IPS DF 19.7 (cell line): ENCODE results near the gene NLK.

Experiments used
- DNase-seq: peaks from one replicate; pipeline ENCODE4 v3.0.0-alpha.2; 2013; ENCODE audit warnings: low read depth, low spot score

Gene NLK

DNA sequence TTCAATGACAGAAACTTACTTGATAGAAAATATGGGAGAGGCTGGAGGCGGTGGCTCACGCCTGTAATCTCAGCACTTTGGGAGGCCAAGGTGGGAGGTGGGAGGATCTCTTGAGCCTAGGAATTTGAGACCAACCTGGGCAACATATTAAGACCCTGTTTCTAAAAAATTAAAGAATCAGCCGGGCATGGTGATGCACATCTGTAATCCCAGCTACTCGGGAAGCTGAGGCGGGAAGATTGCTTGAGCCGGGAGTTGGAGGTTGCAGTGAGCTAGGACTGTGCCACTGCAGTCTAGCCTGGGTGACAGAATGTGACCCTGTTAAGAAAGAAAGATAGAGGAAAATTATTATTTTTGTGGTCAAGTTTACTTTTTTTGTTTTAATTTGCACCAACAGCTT is 2.1 kb upstream of the NLK start:
- no peak for DNase-seq

DNA sequence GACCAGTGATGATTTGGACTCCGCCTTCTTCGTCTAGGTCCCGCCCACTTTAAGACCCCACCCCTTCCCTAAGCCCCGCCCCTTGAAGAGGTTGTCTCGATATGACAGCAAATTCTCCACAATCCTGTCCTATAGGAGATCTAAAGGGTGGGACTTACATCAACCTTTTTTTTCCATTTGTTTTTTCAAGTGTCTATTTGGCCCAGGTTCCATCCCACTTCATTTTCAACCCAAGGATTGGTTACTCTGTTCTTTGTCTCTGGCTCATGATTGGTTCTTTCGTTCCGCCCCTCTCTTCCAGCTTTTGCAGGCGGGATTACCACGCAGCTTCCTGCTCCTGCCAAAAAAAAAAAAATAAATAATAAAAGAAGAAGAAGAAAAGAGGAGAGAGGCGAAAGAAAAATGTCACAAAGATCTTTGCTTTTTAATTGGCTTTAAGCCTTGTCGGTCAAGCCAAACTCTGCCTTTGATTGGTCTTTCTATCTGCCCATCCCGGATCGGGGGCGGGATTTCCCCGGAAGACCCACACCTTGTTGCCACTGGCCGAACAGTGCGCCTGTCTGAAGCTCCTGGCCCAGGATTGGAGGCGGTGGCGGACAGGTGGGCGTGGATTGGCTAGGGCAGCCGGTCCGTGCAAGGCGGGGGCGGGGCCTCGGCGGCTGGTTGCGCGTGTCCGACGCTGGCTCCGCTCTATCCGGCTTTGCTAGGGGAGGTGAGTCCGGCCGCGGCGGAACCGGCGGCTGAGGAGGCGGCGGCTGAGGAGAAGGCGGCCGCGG is 1.2 kb upstream of the NLK start:
- DNase-seq, result peak; percentile 97

DNA sequence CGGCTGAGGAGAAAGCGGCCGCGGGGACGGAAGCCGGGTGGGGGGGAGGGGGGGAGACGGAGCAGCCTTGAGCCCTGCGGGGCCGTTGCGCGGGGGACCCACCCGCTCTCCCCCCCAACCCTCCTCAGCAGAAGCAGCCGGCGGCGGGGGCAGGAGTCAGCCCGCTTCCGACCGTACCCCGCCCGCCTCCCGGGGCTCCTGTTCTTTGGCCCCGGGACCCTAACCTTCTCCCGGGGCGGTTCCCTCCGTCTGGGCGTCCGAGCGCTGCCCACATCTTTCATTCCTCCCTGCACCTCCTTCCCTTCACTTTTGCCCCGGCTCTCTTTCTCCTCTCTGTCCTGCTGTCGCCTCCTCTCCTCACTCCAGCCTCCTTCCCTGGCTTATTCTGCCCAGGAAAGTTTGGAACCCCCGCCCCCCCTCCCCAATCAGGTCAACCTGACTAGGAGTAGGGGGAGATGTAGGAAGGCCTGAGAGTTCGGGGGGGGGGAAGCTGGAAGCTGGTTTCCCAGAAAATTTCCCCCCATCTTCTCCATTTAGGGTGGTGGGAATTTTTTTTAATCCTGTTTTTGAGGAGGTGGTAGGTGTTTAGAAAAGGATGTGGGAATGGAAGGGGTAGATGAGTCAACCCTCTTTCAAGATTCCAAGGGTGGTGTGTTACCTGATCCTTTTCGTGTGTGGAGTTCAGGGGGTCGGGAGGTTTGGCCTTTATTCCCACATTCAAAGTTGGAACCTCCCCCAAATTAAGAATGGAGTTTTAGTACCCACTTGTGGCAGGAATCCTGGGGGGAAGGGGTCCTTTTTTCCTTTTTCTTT is 427 bp upstream of the NLK start:
- DNase-seq, result no peak

DNA sequence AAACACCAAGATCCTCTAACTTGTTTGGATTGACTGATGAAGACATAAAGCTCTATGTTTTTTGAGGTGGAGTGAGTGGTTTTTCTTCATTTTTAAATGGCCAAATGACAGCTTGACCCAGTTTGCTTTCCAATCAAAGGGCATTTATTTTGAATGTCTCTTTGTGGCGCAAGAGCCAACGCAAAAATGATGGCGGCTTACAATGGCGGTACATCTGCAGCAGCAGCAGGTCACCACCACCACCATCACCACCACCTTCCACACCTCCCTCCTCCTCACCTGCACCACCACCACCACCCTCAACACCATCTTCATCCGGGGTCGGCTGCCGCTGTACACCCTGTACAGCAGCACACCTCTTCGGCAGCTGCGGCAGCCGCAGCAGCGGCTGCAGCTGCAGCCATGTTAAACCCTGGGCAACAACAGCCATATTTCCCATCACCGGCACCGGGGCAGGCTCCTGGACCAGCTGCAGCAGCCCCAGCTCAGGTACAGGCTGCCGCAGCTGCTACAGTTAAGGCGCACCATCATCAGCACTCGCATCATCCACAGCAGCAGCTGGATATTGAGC is 329 bp downstream of the NLK start:
- no peak for DNase-seq

DNA sequence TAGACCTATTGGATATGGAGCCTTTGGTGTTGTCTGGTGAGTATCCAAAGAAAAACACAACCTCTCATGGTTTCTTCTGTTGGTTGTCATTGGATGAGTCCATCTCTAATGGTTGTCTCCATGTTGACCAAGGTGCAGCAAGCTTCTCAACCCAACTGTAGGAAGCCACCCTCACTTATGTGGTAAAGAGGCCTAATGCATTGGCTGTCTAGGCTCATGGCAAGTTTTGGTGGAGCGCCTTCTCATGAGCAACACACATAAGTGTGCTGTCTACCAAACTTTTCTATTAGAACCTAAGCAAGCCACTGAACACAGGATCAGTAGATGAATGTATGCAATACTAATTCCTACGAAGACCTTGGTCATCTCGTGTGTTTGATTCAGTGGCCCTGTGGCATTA is 819 bp downstream of the NLK start:
- DNase-seq, result no peak

DNA sequence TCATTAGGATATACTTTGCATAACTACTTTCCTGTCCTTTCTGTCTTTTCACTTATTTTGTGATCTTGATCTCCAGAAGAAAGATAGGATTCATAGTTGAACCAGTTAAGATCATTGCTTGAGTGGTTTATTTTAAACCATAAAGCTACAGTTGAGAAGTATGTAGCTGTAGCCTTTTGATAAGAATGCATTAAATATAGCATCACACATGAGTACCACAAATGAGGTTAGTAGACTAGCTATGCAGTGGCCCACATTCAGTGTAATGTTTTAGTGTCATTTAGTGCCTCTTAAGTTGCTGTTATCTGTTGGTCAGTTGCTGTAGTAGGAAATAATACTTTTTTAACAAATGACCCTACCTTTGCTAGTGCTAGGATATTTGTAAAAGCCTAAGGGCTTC is 1.3 kb downstream of the NLK start:
- no peak for DNase-seq

DNA sequence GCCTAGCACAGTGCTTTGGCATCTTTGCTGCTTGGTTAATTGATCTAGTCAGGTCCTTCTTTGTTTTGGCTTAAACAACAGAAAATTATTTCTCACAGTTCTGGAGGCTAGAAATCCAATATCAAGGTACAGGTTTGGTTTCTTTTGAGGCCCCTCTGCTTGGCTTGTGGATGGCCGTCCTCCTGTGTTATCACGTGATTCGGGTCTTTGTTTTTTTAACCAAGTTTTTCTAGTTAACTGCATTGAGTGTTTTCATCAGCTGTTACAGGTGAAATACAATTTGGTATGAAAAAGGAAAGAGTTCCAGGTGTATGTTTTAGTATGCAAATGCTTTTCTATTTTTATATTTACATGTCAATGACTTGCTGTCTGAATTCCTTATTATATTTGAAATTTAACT is 2.8 kb downstream of the NLK start:
- no peak for DNase-seq

DNA sequence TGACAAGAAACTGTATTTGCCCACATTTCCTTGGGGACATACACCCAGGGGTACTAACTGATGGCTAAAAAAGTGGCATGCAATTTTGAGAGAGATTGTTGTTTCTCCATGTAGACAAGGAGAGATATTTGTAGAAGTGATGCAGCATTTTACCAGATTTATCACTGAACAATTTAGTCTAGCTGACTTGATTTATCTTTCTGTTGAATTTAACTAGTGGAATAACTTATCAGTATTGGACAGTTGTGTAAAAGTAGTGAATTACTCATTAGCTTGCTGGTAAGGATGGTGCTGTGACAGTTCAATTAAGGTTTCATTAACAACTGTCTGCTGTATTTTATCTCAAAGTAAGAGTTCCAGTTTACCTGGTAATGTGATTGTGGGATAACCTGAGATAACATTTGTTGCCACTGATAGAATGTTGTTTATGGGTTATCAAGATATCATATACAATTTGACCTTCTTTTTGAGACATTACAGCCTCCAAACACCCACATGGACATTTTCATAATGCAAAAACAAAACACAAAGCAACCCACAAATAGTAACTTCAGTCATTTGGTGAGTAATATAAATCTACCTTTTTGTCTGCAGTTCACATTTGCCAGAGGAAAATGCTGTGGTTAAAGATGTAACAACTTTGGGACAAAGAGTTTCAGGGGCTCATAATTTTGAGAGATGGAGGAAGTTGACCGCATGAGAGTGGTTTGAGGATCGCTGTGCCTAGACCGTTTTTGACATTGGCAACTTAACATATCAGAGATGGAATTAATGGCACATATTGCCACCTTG is 3.8 kb downstream of the NLK start:
- DNase-seq, result no peak

DNA sequence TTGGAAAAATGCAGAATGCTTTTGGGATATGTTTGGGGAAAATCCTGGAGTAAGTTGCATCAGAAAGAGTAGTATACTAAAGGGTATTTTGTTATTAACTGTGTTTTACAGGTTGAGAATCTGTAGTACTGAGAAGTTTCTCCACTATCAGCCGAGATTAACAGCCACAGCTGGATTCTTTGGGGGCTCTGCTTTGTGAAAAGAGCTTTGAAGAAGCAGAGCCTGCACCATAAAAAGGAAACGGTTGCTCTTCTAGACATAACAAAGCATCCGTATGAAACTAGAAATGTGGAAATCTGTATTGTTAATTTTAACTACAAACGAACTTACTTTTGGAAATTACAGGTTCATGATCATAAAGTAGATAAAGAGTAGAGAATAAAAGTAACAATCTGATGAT is 5.3 kb downstream of the NLK start:
- no peak for DNase-seq

DNA sequence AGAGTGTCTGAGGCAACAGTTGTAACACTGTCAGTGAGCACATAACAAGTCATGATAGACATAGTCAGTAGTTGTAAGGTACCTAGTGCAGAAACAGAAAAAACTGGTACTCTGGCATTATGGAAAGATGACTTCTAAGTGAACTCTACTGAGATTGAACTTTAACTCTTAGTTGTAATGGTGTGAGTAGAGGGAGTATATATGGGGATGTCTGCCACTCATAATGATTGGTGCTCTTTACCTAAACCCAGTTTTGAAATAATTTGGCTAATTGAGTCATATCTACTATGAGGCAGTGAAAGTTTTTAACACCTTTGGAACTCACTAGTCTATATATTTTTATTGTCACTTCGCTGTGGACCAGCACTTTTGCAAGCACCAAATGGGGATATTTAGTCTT is 6.6 kb downstream of the NLK start:
- no peak for DNase-seq

DNA sequence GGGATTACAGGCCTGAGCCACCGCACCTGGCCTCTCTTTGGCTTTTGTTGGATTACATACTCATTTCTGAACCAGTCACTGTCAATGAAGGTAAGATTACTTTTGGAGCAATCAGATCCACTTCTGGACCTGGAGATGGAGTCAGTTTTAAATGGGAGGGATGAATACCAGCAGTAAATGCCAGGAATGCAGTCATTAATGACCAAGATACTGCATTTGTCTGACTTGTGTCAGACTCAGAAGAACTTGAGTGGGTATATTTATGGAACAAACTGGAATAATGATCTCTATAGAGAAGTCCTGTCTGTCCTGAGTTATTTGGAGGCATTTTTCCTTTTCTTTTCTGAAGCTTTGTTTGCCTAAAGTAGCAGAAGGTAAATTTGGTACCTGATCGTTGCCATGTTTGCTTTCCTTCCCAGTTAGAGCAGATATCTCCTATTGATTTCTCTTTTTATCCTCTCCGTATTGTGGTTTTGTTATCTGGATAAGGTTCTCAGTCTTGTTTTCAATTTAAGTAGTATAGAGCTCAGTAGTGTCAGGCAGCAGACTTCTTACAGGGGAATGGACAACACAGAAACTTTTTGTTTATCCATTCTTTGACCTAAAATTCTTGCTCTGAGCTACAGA is 10.7 kb downstream of the NLK start:
- DNase-seq, result no peak

DNA sequence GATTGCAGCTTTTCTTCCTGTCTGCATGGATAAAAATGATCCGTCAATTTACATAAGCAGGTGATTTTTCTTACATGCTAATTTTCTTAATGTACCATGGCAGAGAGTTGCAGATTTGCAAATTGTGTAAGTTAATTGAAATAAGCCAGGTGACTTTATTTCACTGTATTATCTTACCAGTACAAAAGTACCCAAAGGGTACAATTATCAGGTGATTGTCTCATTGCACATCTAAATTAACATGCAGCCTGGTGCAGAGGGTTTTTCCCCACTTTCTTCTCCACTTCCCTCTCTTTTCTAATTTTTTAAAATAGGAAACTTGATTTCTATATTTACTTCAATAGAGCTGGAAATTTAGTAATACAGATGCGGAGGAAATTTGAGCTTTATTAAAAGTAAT is 11.2 kb downstream of the NLK start:
- no peak for DNase-seq

DNA sequence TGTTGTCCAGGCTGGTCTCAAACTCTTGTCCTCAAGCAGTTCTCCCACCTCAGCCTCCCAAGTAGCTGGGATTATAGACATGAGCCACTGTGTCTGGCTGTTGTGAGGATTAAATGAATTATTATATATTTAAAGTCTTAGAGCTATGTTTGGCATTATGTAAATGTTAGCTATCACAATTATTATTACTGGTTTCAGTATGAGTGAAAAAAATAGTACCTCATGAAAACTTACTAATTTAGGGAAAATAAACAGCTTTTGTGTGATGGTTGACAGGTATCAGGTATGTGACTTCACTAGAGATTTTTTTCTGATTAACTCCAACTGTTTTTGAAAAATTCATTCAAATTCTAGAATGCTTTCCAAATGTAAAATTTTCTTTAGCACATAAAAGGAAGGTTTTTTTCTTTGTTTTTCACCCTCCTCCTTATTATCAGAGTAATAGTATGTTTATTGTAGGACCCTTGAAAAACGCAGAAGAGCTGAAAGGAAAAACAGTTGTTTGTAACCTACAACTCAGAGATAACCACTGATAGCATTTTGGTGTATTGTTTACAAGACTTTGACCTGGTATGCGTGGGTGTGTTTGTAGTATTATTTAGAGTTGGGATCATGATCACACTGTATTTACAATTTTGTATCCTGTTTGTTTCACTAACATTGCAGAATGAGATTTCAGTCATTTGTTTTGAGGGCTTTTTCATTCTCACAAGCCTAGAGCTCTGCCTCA is 13.2 kb downstream of the NLK start:
- DNase-seq, result no peak

DNA sequence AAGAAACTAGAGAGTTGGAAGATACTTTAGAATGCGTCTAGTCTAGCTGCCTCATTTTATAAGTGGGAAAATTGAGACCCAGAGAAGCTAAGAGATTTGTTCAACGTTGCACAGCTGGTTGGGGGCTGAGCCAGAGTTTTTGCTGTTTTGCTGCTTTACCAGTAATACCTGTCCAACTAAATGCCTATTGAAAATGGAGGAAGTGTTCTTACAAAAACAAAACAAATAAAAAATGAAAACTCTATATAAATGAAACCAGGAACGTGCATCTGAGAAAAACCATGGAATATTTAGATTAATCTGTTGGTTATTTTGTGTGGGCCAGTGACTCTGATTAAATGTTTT is 13.8 kb downstream of the NLK start:
- no peak for DNase-seq

DNA sequence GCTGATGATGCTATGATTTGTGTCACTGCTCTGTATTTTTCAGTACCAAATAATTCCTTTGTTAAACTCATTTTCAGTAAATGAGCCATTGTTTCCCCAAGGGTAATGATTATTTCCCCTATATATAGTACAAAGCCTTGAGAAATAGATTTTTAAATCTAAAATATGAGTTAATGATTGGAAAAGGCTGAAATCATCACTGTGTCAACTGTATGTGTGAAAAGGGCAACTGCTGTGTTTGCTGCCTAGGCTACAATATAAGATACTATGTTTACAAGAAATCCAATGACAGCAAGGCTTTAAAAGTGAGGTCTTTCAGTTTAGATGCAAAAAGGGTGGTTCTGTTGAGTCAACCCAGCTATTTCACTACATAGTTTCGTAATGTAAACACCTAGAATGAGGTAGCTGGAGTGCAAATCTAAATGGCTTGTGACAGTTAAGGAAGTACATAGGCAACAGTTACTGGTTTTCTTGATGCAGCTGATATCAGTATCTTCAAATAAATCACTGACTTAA is 15.3 kb downstream of the NLK start:
- no peak for DNase-seq

DNA sequence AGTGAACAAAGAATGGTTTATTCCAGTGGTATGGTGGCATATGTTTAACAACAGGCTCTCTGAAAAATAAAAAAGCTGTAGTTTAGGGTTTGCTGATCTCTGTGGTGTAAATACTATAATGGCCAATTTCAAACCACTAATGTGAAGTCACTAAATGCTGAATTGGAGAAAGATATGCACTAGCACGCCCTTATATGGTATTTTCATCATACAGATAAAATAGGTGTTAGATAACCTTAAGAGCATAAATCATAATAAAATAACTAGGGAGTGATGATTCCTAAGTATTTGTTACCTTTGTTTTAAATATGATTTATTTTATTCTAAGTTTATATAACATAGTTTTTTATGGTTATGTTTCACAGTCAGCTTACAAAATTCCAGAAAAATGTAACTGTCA is 17.2 kb downstream of the NLK start:
- no peak for DNase-seq

DNA sequence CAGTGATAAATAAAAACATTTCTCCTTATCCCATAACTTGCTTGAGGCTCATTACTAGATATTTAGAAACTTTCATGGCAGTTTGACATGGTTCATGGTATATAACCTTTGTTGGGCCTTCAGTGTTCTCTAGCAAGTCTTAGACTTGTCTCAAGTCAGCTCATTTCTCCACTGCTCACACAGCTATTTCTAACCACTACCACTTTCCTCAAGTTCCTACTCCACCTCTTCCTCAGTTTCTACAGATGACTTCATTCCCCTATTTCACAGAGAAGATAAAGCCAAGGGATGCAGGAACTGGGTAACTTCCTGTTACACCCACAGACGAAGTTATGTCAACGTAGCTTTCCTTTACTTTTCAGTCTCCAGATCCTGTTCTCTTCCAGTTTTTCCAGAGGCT is 23.2 kb downstream of the NLK start:
- DNase-seq, result no peak

DNA sequence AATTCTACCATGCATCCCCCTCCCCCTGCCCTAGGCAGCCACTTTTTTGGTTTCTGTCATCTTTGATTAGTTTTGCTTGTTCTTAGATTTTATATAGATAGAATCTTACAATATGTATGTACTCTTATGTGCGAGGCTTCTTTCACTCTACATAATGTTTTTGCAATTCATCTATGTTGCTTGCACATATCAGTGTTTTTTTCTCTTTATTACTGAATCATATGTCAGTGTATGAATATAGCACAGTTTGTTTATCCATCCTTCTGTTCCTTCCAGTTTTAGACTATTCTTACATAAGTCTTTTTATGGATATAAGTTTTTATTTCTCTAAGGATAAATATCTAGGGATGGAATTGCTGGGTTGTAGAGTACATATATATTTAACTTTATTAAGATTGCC is 26.6 kb downstream of the NLK start:
- DNase-seq, result no peak

DNA sequence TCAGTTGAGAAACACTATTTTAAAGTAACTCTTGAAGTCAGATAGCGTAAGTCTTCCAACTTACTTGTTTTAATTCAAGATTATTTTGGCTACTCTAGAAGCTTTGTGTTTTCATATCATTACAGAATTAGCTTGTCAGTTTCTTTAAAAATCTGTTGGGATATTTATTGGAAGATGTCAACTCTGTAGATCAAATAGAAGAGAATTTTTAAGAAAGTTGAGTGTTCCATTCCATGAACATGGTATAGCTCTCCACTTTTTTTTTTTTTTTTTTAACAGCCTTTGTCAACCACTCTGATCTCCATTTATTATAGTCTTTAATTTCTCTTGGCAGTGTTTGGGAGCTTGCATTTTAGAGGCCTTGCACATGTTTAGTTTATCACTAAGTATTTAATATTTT is 28.7 kb downstream of the NLK start:
- DNase-seq, result no peak

DNA sequence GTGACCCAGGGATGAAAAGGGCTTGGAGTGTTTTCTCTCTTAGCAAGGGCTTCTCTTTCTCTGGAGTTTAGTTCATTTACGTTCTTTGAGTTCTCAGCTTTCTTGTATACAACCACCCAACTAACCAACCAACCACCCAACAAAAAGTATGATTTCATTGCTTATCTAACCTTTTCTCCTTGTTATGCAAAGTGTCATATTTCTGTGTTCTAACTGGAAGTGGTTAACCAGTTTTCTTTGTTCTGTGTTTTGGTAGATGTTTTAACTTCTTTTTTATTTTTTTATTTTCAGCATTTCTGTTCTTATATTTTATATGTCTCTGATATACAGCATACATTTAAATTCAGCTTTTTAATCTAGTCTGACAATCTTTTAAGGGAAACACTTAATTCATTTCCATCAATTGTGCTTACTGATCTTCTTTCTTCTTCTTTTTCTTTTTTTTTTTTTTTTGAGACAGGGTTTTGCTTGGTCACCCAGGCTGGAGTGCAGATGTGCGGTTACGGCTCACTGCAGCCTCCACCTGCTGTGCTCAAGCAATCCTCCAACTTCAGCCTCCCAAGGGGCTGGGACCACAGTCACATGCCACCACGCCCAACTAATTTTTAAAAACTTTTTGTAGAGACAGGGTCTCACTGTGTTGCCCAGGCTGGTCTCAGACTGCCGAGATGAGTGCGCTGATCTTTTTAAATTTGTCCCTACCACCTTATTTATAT is 29.6 kb downstream of the NLK start:
- DNase-seq, result no peak
